PFSK-1 (cell line): Measurements from ENCODE around the gene ST8SIA1.

Experiments used
- FOXP2 ChIP-seq: optimal IDR thresholded peaks from 2 replicates; pipeline ENCODE3; 2011; ENCODE audit warnings: borderline replicate concordance, control low read depth, inconsistent platforms; ENCODE audit not compliant: insufficient read depth; ENCODE audit errors: extremely low read length, extremely low read depth
- POLR2AphosphoS5 ChIP-seq: IDR thresholded peaks from 2 replicates; pipeline ENCODE4 v1.6.1; 2012; ENCODE audit warnings: low read depth, mild to moderate bottlenecking, control low read depth, low read length, moderate library complexity
- REST ChIP-seq, 2 experiments: IDR thresholded peaks; 2 replicates each; pipeline versions ENCODE4 v1.6.1 to v1.8.0; 2011 to 2012; ENCODE audit warnings: low read depth in 2 of 2, low read length in 2 of 2, control low read depth in 1 of 2, inconsistent platforms in 1 of 2, mild to moderate bottlenecking in 1 of 2, moderate library complexity in 1 of 2; ENCODE audit not compliant: insufficient read depth in 1 of 2
- SIN3A ChIP-seq: IDR thresholded peaks from 2 replicates; pipeline ENCODE4 v1.6.1; 2012; ENCODE audit warnings: mild to moderate bottlenecking, low read length, moderate library complexity, borderline replicate concordance; ENCODE audit not compliant: insufficient read depth
- TAF1 ChIP-seq: IDR thresholded peaks from 2 replicates; pipeline ENCODE4 v1.6.1; 2012; ENCODE audit warnings: low read length, control low read depth, borderline replicate concordance; ENCODE audit not compliant: insufficient read depth

Gene ST8SIA1

DNA sequence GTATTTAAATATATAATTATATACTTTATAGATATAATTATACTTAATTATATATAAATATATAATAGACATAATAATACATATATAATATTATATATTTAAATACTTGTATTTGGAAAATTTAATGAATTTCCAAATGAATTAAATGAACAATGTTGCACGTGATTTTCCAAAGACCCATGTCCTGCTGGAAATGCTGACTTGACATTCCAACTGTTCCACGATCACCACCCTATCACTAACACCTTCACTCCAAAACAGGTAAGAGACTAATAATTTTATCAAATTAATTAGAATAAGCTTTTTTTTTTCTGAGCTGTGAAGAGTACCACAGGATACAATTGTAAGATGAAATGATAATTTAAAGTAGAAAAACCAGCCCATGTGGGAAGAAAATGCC lies 103.4 kb downstream of the ST8SIA1 start:
- no peak for TF ChIP-seq REST (IDR thresholded peaks at IDR 0.05; ENCODE audit: insufficient read depth in 1 of 2, low read depth in 2 of 2, low read length in 2 of 2)
- no peak for TF ChIP-seq POLR2AphosphoS5
- TF ChIP-seq FOXP2: no peak
- TF ChIP-seq TAF1: no peak
- no peak for TF ChIP-seq SIN3A

GRCh38 chr12:22230280-22230794 lies 104.2 kb downstream of the ST8SIA1 start:
- no peak for TF ChIP-seq SIN3A
- no peak for TF ChIP-seq POLR2AphosphoS5
- TF ChIP-seq TAF1: no peak
- TF ChIP-seq REST (IDR thresholded peaks at IDR 0.05; ENCODE audit: insufficient read depth in 1 of 2, low read depth in 2 of 2, low read length in 2 of 2): no peak
- no peak for TF ChIP-seq FOXP2

DNA sequence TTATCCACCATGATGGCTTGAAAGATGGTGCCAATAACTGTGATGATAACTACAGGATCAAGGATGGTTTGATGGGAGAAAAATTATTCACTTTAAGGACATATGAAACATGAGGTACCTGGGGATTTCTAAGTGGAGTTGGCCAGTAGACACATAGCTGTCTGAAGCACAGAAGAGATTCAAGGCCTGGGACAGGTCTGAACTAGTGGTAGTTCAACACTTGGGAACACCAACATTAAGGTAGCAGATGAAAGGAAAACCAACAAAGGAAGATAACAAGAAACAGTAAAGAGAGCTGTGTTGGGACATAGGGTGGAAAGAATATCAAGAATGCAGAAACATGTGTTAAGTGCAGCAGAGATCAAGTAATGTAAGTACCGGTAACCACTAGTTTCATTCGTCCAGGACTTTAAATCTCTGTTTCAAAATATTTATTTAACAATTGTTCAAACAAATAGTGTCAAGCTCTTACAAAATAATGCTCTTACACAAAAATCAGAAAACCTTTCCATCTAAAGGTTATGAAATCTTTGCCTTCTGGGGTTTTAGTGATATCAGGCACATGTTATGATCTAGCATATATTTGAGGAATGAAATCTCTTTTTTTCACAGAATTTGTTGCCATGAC lies 104.7 kb downstream of the ST8SIA1 start:
- TF ChIP-seq REST (IDR thresholded peaks at IDR 0.05; ENCODE audit: insufficient read depth in 1 of 2, low read depth in 2 of 2, low read length in 2 of 2): no peak
- TF ChIP-seq POLR2AphosphoS5: no peak
- no peak for TF ChIP-seq FOXP2
- TF ChIP-seq TAF1: no peak
- TF ChIP-seq SIN3A: no peak

GRCh38 chr12:22228022-22228875 lies 106.3 kb downstream of the ST8SIA1 start:
- TF ChIP-seq TAF1 (no peak), POLR2AphosphoS5 (no peak), SIN3A (no peak)

DNA sequence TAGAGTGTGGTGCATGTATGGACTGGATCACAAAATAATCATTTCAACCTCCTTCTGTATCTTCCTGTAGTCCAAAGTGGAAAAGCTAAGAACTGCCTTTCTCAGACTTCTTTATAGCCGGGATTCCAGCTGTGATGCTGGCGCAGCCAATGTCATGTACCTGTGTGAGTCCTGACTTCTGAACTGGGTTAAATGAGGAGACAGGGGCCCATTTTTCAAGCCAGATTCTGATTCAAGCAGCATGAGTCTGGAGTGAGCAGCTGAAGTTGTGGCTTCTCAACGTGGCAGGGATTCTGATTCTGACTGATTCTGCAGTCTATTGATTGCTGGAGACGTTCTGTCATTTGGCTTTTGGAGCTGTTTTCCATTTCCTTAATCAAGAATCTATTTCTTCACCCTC lies 111.2 kb downstream of the ST8SIA1 start:
- TF ChIP-seq SIN3A (no peak), REST (IDR thresholded peaks at IDR 0.05; ENCODE audit: insufficient read depth in 1 of 2, low read depth in 2 of 2, low read length in 2 of 2) (no peak), POLR2AphosphoS5 (no peak), FOXP2 (no peak), TAF1 (no peak)
